Tibial artery (tissue), 4 donors: ENCODE results near the gene SERGEF.

Source experiments
- DNase-seq, 2 donors: peaks; one replicate each; pipeline ENCODE4 v3.0.0-alpha.2; 2019
- H3K27ac ChIP-seq, 2 donors: fragments of 200-600 bp; sonication (generic) in 1 of 2; 1 replicate in 1 of 2; 2 replicates in 1 of 2; pipeline ENCODE4 v1.5.1; 2018 to 2019; ENCODE audit warnings: mild to moderate bottlenecking in 1 of 2
- H3K27me3 ChIP-seq, 2 donors: fragments of 200-600 bp; sonication (generic) in 1 of 2; one replicate each; pipeline versions ENCODE4 v1.5.1 to v1.6.0; 2016 to 2019
- H3K36me3 ChIP-seq, 3 donors: fragments of 200-600 bp; sonication (generic) in 2 of 3; one replicate each; pipeline ENCODE4 v1.5.1; 2016 to 2019; ENCODE audit warnings: mild to moderate bottlenecking in 2 of 3
- H3K4me1 ChIP-seq, 4 donors: fragments of 200-600 bp; sonication (generic) in 2 of 4; 1 replicate in 3 of 4; 2 replicates in 1 of 4; pipeline ENCODE4 v1.5.1; 2016 to 2019
- H3K4me3 ChIP-seq, 2 donors: fragments of 200-600 bp; sonication (generic) in 1 of 2; 1 replicate in 1 of 2; 2 replicates in 1 of 2; pipeline ENCODE4 v1.5.1; 2018 to 2019; ENCODE audit warnings: mild to moderate bottlenecking in 2 of 2
- H3K9me3 ChIP-seq, 3 donors: fragments of 200-600 bp; sonication (generic) in 1 of 3; one replicate each; pipeline ENCODE4 v1.5.1; 2016 to 2019
- CTCF ChIP-seq, 2 experiments: fragments of 200-600 bp in 1 of 2; fragments of 450-650 bp in 1 of 2; IDR thresholded peaks; one replicate each; pipeline ENCODE4 v1.5.1; 2017 to 2019; ENCODE audit warnings: antibody characterized with exemption in 2 of 2, mild to moderate bottlenecking in 1 of 2, moderate library complexity in 1 of 2
- intact Hi-C: fragments of 100-400 bp; cut with DNase I; formaldehyde crosslinking; loops from one replicate; pipeline ENCODE4 v1.15.0; 2023; ENCODE audit warnings: low total_unique reads

Gene SERGEF

DNA sequence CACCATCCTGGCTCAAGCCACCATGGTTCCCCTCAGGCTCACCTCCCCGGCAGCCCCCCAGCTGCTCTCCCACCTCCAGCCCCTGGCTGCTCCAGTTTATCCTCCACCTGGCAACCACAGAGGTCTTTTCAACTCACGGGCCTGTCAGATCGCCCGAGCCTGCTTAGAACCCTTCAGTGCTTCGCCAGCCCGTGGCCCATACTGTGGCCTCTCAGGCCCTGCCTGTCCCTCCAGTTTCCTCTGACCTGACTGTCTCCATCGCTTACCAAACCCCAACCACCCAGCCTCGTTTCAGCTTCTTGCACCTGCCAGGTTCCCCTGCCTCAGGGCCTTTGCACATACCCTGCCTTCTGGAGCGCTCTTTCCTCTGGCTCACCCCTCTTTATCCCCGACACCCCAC, 271.4 kb downstream of the SERGEF start:
- Histone ChIP-seq H3K9me3 (no peaks in the 10 kb centered on the region), H3K4me1 (no peaks in the 10 kb centered on the region), H3K27ac (no peak overlapping the region), H3K27me3 (peaks cover 0 to 89% of the 10 kb centered on the region in 2 donors), H3K36me3 (no peaks in the 10 kb centered on the region), H3K4me3 (no peak overlapping the region)
- DNase-seq = peak in 1 of 2 donors; percentile 59
- intact Hi-C loops = no loop called here
- TF ChIP-seq CTCF (IDR thresholded peaks at IDR 0.05) = no peak

GRCh38 chr11:17740649-17741235, 272.1 kb downstream of the SERGEF start:
- H3K9me3 ChIP-seq = no peaks in the 10 kb centered on the region
- peaks cover 0 to 89% of the 10 kb centered on the region in 2 donors for H3K27me3 ChIP-seq
- H3K4me3 ChIP-seq = no peak overlapping the region
- peaks cover 0 to 3% (median 2%) of the 10 kb centered on the region in 4 donors for H3K4me1 ChIP-seq
- intact Hi-C loops = no loop called here
- no peak for TF ChIP-seq CTCF (IDR thresholded peaks at IDR 0.05)
- peak in 1 of 2 donors; percentile 50 for DNase-seq
- H3K36me3 ChIP-seq = no peaks in the 10 kb centered on the region
- H3K27ac ChIP-seq = no peak overlapping the region

DNA sequence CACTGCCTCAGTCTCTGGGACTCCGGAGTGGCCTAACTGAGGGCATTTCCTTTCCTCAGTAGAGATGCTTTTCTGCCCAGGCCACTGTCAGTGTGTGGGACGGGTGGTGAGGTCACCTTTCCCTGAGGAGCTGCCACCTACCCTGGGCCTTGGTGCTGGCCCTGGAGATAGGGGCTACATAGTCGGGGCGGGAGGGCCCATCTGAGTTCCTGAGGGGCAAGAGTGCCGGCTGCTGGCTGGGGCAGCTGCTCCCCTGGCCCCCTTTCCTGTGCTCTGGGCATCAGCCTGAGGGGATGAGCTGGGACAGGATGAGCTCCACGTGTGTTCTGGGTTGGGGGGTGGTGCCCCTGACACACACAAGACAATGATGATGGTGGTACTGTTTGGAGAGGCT, 272.9 kb downstream of the SERGEF start:
- Histone ChIP-seq H3K27me3 (peaks cover 0 to 90% of the 10 kb centered on the region in 2 donors), H3K9me3 (no peaks in the 10 kb centered on the region), H3K4me1 (peaks cover 0 to 11% (median 10%) of the 10 kb centered on the region in 4 donors), H3K36me3 (no peaks in the 10 kb centered on the region), H3K4me3 (no peak overlapping the region), H3K27ac (no peak overlapping the region)
- TF ChIP-seq CTCF (IDR thresholded peaks at IDR 0.05) = no peak
- DNase-seq = peak in 1 of 2 donors; percentile 39
- intact Hi-C loops = no loop called here

DNA sequence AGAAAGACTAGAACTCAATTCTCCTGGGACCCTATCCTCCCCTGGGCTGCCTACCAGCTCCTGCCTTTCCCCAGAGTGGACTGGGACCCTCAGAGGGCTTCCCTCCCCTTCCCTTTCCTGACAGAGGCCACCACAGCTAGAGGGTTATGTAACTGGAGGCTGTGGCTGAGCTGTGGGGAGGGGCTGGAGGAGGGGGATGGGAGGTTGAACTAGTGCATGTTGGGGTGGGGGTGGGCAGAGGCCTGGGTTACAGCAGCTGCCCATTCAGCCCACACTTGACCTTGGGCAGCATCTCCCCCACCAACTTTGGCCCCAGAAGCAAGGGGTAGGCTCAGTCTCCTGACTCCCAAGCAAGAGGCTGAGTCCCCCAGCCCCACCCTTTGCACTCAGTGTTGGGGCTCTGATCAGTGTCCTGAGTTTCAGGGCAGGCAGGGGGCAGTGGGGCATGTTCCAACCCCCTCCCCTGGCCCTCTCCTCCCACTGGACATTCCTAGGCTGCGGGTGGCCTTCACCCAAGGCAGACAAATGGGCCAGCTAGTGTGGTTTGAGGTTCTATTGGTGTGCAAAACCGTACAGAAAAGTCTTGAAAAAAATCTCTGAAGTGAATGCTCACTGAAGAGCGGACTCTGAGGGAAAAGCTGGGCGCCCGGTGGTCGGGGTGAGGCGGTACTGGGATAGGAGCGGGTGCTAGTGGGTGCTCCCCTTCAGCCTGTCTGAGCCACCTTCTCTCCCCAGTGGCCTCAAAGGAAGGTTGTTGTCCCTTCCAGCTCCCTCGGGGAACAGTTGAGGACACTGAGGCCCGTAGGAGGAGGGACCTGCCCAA, 274.5 kb downstream of the SERGEF start:
- no peak for TF ChIP-seq CTCF (IDR thresholded peaks at IDR 0.05)
- DNase-seq = peak in 1 of 2 donors; percentile 32

More for the DNA sequence above, 274.5 kb downstream of the SERGEF start:
- Histone ChIP-seq H3K27ac (no peak overlapping the region), H3K27me3 (peaks cover 0 to 74% of the 10 kb centered on the region in 2 donors), H3K36me3 (no peaks in the 10 kb centered on the region), H3K4me3 (no peak overlapping the region), H3K4me1 (peaks cover 0 to 24% (median 19%) of the 10 kb centered on the region in 4 donors), H3K9me3 (no peaks in the 10 kb centered on the region)
- intact Hi-C loops = no loop called here
